Measurements from ENCODE around the gene RAD51B.

DNA sequence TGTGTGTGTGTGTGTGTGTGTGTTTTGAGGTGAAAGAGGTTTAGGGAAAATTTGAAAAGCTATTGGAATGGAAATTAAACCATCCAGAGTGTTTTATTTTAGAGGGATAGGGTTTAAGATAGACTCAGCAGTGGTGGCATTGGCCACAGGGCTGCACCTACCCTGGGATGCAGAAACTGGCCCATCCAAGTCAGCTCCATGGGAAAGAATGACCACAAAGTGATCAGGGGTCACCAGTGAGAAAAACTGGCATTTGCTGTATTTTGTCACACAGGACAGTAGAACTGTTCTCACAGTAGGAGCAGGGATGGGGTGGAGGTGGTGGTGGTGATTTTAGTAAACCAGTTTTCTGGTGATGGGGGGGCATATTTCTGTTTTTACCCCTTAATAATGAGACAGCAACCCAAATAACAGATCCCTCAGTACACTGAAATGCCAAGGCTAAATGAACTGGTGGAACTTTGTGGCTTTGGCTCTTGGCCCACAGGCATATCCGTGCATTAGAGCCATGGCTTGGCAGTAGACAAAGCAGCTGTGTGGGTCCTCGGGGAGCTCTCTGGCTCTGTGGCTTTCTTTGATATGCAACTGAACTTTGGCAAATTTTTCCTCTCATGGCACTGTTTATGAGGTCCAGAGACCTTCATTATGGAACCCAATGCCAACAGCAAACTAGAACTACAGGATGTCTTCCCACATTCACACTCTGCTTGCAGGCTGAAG, 625.0 kb downstream of the RAD51B start:
- TF ChIP-seq, protein P1, sequence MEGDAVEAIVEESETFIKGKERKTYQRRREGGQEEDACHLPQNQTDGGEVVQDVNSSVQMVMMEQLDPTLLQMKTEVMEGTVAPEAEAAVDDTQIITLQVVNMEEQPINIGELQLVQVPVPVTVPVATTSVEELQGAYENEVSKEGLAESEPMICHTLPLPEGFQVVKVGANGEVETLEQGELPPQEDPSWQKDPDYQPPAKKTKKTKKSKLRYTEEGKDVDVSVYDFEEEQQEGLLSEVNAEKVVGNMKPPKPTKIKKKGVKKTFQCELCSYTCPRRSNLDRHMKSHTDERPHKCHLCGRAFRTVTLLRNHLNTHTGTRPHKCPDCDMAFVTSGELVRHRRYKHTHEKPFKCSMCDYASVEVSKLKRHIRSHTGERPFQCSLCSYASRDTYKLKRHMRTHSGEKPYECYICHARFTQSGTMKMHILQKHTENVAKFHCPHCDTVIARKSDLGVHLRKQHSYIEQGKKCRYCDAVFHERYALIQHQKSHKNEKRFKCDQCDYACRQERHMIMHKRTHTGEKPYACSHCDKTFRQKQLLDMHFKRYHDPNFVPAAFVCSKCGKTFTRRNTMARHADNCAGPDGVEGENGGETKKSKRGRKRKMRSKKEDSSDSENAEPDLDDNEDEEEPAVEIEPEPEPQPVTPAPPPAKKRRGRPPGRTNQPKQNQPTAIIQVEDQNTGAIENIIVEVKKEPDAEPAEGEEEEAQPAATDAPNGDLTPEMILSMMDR (IDR thresholded peaks at IDR 0.05) = no peak
- no peak for TF ChIP-seq POLR2A (IDR thresholded peaks at IDR 0.05)
